GM23338 (cell line): ENCODE data around the gene SLC13A4. TPM values are rescaled to one million over a fixed set of nuclear protein-coding genes. Genes with fewer than 3 reads are reported as not detected.

Source experiments
- ATAC-seq: fragments of 200-7000 bp; cut with Tn5 transposase; 3 replicates; pipeline ENCODE4 v1.9.1; 2020
- DNase-seq: peaks from one replicate; pipeline ENCODE4 v3.0.0-alpha.2; 2015; ENCODE audit warnings: low spot score
- H2AFZ ChIP-seq: fragments of 200-600 bp; sonication (generic); 2 replicates; pipeline ENCODE4 v1.8.0; 2016; ENCODE audit warnings: antibody characterized with exemption, mild to moderate bottlenecking, moderate library complexity
- H3F3A ChIP-seq: fragments of 200-600 bp; sonication (generic); replicated peaks from 2 replicates; pipeline ENCODE4 v1.8.0; 2017; ENCODE audit warnings: antibody characterized with exemption, mixed run types, low read depth
- H3K27ac ChIP-seq: fragments of 200-600 bp; sonication (generic); 2 replicates; pipeline ENCODE4 v1.6.1; 2016; ENCODE audit warnings: low read depth
- H3K27me3 ChIP-seq: fragments of 200-600 bp; sonication (generic); 2 replicates; pipeline ENCODE4 v1.8.0; 2016; ENCODE audit warnings: mild to moderate bottlenecking, mixed run types, moderate library complexity; ENCODE audit not compliant: insufficient read depth
- H3K36me3 ChIP-seq: fragments of 200-600 bp; sonication (generic); 2 replicates; pipeline ENCODE4 v1.8.0; 2016; ENCODE audit warnings: mild to moderate bottlenecking; ENCODE audit not compliant: insufficient read depth
- H3K4me1 ChIP-seq: fragments of 200-600 bp; sonication (generic); 2 replicates; pipeline ENCODE4 v1.8.0; 2016; ENCODE audit warnings: mild to moderate bottlenecking, moderate library complexity; ENCODE audit not compliant: insufficient read depth
- H3K4me2 ChIP-seq: fragments of 200-600 bp; sonication (generic); 2 replicates; pipeline ENCODE4 v1.7.1; 2017; ENCODE audit warnings: mixed run types
- H3K4me3 ChIP-seq: fragments of 200-600 bp; sonication (generic); 2 replicates; pipeline ENCODE4 v1.6.1; 2016; ENCODE audit warnings: mixed run types
- H3K79me2 ChIP-seq: fragments of 200-600 bp; sonication (generic); replicated peaks from 2 replicates; pipeline ENCODE4 v1.8.0; 2017; ENCODE audit warnings: mild to moderate bottlenecking; ENCODE audit not compliant: insufficient read depth
- H3K9me2 ChIP-seq: fragments of 200-600 bp; sonication (generic); 2 replicates; pipeline ENCODE4 v1.8.0; 2017; ENCODE audit not compliant: insufficient read depth
- H4K20me1 ChIP-seq: fragments of 200-600 bp; sonication (generic); replicated peaks from 2 replicates; pipeline ENCODE4 v1.8.0; 2017; ENCODE audit warnings: mild to moderate bottlenecking; ENCODE audit not compliant: insufficient read depth
- H3K27ac Mint-ChIP-seq: 2 replicates; pipeline ENCODE4 v1.8.0; 2020; ENCODE audit warnings: inconsistent platforms, mild to moderate bottlenecking, moderate library complexity, mixed read lengths
- H3K27me3 Mint-ChIP-seq: 3 replicates; pipeline ENCODE4 v1.8.0; 2022; ENCODE audit warnings: low read depth, mild to moderate bottlenecking, moderate library complexity, mixed read lengths, inconsistent platforms; ENCODE audit not compliant: insufficient read depth, poor library complexity
- H3K36me3 Mint-ChIP-seq: 3 replicates; pipeline ENCODE4 v1.8.0; 2021; ENCODE audit warnings: low read depth, mild to moderate bottlenecking, inconsistent platforms, moderate library complexity, mixed read lengths
- H3K4me1 Mint-ChIP-seq: 3 replicates; pipeline ENCODE4 v1.8.0; 2020; ENCODE audit warnings: mild to moderate bottlenecking, inconsistent platforms, mixed read lengths
- H3K4me3 Mint-ChIP-seq: 3 replicates; pipeline ENCODE4 v1.8.0; 2021; ENCODE audit warnings: moderate library complexity, mild to moderate bottlenecking, inconsistent platforms, mixed read lengths
- H3K9me3 Mint-ChIP-seq: 3 replicates; pipeline ENCODE4 v1.8.0; 2020; ENCODE audit warnings: moderate library complexity, mild to moderate bottlenecking, inconsistent platforms, mixed read lengths
- CREB1 ChIP-seq: fragments of 250-450 bp; sonication (Bioruptor Pico); IDR thresholded peaks from 2 replicates; pipeline ENCODE4 v1.5.0; 2020; ENCODE audit warnings: low read depth, mild to moderate bottlenecking, moderate library complexity
- CTCF ChIP-seq, 2 experiments: fragments of 200-600 bp in 1 of 2; sonication (generic) in 1 of 2; conservative IDR thresholded peaks; 2 replicates each; pipeline versions ENCODE4 v1.5.1 to v1.6.1; 2016 to 2017; ENCODE audit warnings: antibody characterized with exemption in 2 of 2, low read depth in 2 of 2, mild to moderate bottlenecking in 2 of 2, moderate library complexity in 1 of 2
- ETS1 ChIP-seq: IDR thresholded peaks from 2 replicates; pipeline ENCODE4 v1.6.1; 2016; ENCODE audit warnings: antibody characterized with exemption
- EZH2 ChIP-seq: fragments of 200-600 bp; sonication (generic); IDR thresholded peaks from one replicate; pipeline ENCODE4 v1.8.0; 2017; ENCODE audit warnings: antibody characterized with exemption, mild to moderate bottlenecking, low read depth; ENCODE audit not compliant: unreplicated experiment
- EZH2phosphoT487 ChIP-seq: fragments of 200-600 bp; sonication (generic); IDR thresholded peaks from one replicate; pipeline ENCODE4 v1.8.1; 2018; ENCODE audit warnings: antibody characterized with exemption; ENCODE audit not compliant: unreplicated experiment
- JUNB ChIP-seq: IDR thresholded peaks from one replicate; pipeline ENCODE4 v1.6.1; 2016; ENCODE audit warnings: antibody characterized with exemption; ENCODE audit not compliant: unreplicated experiment
- NANOG ChIP-seq: IDR thresholded peaks from 2 replicates; pipeline ENCODE4 v1.6.1; 2016; ENCODE audit warnings: antibody characterized with exemption, borderline replicate concordance
- POLR2AphosphoS5 ChIP-seq: IDR thresholded peaks from 2 replicates; pipeline ENCODE4 v1.6.1; 2016; ENCODE audit warnings: antibody characterized with exemption, low read depth
- STAT1 ChIP-seq: IDR thresholded peaks from one replicate; pipeline ENCODE4 v1.6.1; 2016; ENCODE audit warnings: antibody characterized with exemption; ENCODE audit not compliant: unreplicated experiment
- ZNF114 ChIP-seq: fragments of 250-450 bp; sonication (Bioruptor Pico); IDR thresholded peaks from 2 replicates; pipeline ENCODE4 v1.5.0; 2020; ENCODE audit warnings: mild to moderate bottlenecking, moderate library complexity
- ZNF331 ChIP-seq: fragments of 250-450 bp; sonication (Bioruptor Pico); IDR thresholded peaks from 2 replicates; pipeline ENCODE4 v1.5.0; 2020; ENCODE audit warnings: low read depth, mild to moderate bottlenecking, moderate library complexity
- ZNF462 ChIP-seq: fragments of 250-450 bp; sonication (Bioruptor Pico); IDR thresholded peaks from 2 replicates; pipeline ENCODE4 v1.5.0; 2020; ENCODE audit warnings: mild to moderate bottlenecking, moderate library complexity
- polyA plus RNA-seq: library from polyadenylated mRNA; unstranded; fragments of >200 nt; fragmentation: Nextera tagmentation; extraction: Ambion mirVana; gene quantifications from 2 replicates; pipeline ENCODE4 v1.2.1, GENCODE V29; 2016
- total RNA-seq: library from RNA; depleted of rRNA; stranded (reverse); fragments of >200 nt; shearing (Covaris generic); gene quantifications from 2 replicates; pipeline ENCODE4 v1.2.3, GENCODE V29; 2014
- TF ChIP-seq, protein P1 (sequence below): IDR thresholded peaks from one replicate; pipeline ENCODE4 v1.6.1; 2018; ENCODE audit warnings: antibody characterized with exemption; ENCODE audit not compliant: unreplicated experiment

Gene SLC13A4
- total and polyA plus RNA-seq, 2 experiments from 2014 or later: 1.7 to 2.3 TPM

GRCh38 chr7:135650831-135651573 is 77.0 kb downstream of the SLC13A4 start:
- TF ChIP-seq NANOG (no peak), JUNB (no peak), EZH2phosphoT487 (no peak), POLR2AphosphoS5 (no peak), ZNF331 (no peak), CTCF (conservative IDR thresholded peaks at IDR 0.05; ENCODE audit: low read depth in 2 of 2) (no peak), ETS1 (no peak), ZNF462 (CRISPR knock-in tag) (no peak), STAT1 (no peak), CREB1 (CRISPR knock-in tag) (no peak), EZH2 (no peak), ZNF114 (no peak)
- TF ChIP-seq, protein P1, sequence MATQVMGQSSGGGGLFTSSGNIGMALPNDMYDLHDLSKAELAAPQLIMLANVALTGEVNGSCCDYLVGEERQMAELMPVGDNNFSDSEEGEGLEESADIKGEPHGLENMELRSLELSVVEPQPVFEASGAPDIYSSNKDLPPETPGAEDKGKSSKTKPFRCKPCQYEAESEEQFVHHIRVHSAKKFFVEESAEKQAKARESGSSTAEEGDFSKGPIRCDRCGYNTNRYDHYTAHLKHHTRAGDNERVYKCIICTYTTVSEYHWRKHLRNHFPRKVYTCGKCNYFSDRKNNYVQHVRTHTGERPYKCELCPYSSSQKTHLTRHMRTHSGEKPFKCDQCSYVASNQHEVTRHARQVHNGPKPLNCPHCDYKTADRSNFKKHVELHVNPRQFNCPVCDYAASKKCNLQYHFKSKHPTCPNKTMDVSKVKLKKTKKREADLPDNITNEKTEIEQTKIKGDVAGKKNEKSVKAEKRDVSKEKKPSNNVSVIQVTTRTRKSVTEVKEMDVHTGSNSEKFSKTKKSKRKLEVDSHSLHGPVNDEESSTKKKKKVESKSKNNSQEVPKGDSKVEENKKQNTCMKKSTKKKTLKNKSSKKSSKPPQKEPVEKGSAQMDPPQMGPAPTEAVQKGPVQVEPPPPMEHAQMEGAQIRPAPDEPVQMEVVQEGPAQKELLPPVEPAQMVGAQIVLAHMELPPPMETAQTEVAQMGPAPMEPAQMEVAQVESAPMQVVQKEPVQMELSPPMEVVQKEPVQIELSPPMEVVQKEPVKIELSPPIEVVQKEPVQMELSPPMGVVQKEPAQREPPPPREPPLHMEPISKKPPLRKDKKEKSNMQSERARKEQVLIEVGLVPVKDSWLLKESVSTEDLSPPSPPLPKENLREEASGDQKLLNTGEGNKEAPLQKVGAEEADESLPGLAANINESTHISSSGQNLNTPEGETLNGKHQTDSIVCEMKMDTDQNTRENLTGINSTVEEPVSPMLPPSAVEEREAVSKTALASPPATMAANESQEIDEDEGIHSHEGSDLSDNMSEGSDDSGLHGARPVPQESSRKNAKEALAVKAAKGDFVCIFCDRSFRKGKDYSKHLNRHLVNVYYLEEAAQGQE: no peak
- Mint-ChIP-seq H3K9me3 (no peaks in the 10 kb centered on the region), H3K27me3 (peaks cover 5% of the 10 kb centered on the region), H3K36me3 (peaks cover 46% of the 10 kb centered on the region), H3K27ac (0 out of 2 replicates have a peak overlapping the region, but pooled peaks have one; percentile 33), H3K4me1 (peaks cover 11% of the 10 kb centered on the region), H3K4me3 (no peak overlapping the region)
- H2AFZ ChIP-seq: no peak overlapping the region
- H3K4me2 ChIP-seq: no peak overlapping the region
- H3F3A ChIP-seq: 0 out of 2 replicates have a peak, but pooled peaks cover 5% of the 10 kb centered on the region
- peaks cover 28% of the 10 kb centered on the region for H3K36me3 ChIP-seq
- no peaks in the 10 kb centered on the region; the same call in 1 of the 2 replicates for H4K20me1 ChIP-seq
- H3K4me1 ChIP-seq: no peaks in the 10 kb centered on the region
- H3K27me3 ChIP-seq: no peaks in the 10 kb centered on the region
- 0 out of 2 replicates have a peak overlapping the region, but pooled peaks have one; percentile 45 for H3K27ac ChIP-seq
- DNase-seq: no peak
- peak; percentile 32 for ATAC-seq
- H3K9me2 ChIP-seq: no peaks in the 10 kb centered on the region
- no peak overlapping the region for H3K4me3 ChIP-seq
- no peaks in the 10 kb centered on the region for H3K79me2 ChIP-seq
